GM18511 (cell line): ENCODE measurements around the gene TRIM33.
"Not testable (repeated sequence)": the region's sequence is repeated elsewhere in the genome, so short reads cannot be mapped to it uniquely, and the experiment has no call there.

ENCODE experiments used
- ATAC-seq: cut with Tn5 transposase; IDR thresholded peaks from one replicate; pipeline ENCODE4 v1.9.1; 2021; ENCODE audit warnings: mild to moderate bottlenecking, moderate library complexity; ENCODE audit not compliant: unreplicated experiment

TRIM33 gene

GRCh38 chr1:114423455-114423854 lies 87.5 kb downstream of the TRIM33 start:
- no peak for ATAC-seq

- ATAC-seq, result not testable (repeated sequence)
These were observed 92.1 kb downstream of the TRIM33 start for GRCh38 chr1:114418948-114419347.

DNA sequence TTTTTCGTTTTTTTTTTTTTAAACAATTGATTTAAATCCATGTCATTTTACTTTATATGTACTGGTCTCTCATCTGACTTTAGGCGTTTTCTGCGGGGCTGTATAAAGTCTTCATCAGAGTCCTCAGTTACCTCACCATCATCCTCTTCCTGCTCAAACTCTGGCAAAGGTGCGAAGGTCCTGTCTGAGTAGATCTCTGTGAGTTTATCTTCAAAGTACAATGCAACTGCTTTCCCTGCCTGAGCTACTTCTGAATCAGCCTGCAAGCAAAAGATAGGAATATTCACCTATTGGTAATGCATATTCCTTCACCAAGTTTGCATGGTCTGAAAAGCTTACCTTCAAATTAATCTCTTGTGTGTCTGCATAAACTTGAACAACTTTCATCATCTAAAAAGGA lies 113.4 kb downstream of the TRIM33 start:
- no peak for ATAC-seq

- ATAC-seq, result no peak
These were observed 115.1 kb downstream of the TRIM33 start for GRCh38 chr1:114395863-114396262.

DNA sequence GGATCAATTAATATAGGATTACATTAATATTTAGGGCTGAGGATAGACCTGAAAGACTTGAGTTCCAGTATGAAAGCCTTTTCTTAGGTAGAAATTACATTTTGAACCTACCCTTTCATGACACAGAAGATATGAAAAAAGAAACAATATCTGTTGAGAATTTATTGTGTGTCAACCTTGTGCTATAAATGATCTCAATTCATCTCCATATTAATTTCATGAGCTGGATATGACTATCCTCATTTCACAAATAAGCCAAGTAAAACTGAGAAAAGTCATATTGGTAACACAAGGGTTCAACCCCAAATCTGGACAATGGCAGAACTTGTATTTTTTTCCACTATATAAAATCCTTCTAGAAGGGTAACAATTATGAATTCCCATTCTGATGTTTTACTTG lies 120.0 kb downstream of the TRIM33 start:
- ATAC-seq, result no peak

DNA sequence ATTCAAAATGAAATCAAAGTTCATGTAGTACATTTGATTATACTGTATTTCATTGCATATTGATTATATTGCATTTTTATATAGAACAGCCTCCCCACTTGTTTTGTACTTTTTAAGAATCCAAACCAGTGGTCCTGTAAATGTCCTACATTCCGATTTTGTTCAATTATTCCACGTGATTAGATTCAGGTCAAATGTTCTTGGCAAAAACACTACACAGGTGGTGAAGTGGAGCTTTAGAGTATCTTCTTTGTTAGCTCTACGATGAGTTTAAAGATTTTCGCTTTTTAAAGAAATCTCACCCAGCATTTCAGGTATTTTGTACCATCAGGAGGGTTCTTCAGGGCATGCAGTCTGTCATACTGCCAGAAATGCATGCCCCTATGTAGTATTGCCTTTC lies 120.6 kb downstream of the TRIM33 start:
- ATAC-seq, result no peak

DNA sequence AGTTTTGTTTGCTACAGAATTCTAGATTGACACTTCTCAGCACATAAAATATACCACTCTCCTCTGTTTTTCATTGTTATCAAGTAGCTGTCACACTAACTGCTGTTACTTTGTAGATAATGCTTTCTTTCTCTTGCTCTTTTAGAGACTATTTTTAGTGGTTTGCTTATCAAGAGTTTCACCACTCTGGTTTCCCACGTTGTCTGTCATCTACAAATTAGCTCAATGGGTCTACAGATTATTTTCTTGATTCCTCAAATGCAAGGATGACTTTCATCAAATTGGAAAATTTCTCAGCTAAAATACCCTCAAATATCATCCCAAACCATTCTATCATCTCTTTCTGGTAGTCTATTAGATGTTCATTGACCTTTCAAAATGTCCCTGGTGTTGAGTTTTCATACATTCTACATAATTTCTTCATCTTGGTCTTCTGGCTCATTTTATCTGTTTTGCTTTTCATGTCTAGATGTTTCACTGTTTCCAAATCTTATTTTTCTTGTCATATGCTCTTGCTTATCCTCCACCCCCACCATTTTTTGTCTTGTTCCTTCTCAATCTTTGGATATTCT lies 122.5 kb downstream of the TRIM33 start:
- no peak for ATAC-seq

- ATAC-seq, result not testable (repeated sequence)
These were observed 123.4 kb downstream of the TRIM33 start for GRCh38 chr1:114387585-114387984.

GRCh38 chr1:114387010-114387360 lies 124.0 kb downstream of the TRIM33 start:
- ATAC-seq, result no peak

GRCh38 chr1:114386129-114387009 lies 124.6 kb downstream of the TRIM33 start:
- ATAC-seq, result no peak

- no peak for ATAC-seq
These were observed 126.1 kb downstream of the TRIM33 start for GRCh38 chr1:114384922-114385321.

DNA sequence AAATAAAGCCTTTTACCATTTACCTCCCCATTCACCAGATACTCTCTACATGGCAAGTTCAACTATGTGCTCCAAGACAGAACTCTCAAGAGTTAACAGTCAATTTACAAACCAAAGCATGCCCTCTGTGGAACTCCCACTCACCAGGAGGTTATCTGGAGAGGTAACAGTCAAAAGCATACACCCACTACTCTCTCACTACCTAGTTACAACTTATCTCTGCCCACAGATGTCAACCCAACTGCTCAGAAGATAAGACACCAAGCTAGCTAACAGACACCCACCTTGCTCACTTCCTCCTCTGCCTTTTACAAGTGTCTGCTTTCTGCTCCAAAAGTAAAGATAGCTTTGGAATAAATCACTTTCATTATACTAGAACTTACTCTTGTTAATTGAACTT lies 131.0 kb downstream of the TRIM33 start:
- no peak for ATAC-seq

DNA sequence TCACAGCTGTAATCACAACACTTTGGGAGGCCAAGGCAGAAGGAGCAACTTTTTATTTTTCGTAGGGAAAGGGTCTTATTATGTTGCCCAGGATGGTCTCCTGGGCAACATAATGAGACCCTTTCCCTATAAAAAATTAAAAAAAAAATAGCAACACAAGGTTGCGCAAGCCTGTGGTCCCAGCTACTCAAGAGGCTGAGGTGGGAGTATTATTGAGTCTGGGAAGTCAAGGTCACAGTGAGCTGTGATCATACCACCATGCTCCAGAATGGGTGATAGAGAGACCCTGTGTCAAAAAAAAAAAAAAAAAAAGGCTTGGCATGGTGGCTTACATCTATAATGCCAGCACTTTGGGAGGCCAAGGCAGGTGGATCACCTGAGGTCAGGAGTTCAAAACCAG lies 131.6 kb downstream of the TRIM33 start:
- ATAC-seq, result no peak

DNA sequence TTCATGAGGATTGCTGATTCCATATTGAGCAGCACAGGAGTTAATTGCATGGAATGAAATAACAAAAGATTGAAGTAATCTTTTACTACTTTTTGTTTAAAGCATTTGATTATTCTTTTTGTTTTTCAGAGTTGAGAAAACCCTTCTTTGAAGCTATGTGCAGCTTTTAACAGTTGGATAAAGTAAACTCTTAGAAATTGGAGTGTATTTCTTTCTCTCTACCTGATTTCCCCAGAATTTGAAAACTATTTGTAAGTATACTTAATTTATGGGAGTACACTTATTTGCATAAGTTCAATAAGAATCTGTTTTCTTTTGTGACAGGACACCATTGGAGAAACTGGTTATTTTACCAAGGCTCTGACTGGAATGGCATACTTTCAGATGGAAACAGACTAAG lies 133.6 kb downstream of the TRIM33 start:
- ATAC-seq, result no peak

- ATAC-seq, result no peak
These were observed 141.1 kb downstream of the TRIM33 start for GRCh38 chr1:114369930-114370329.

- ATAC-seq, result not testable (repeated sequence)
These were observed 141.6 kb downstream of the TRIM33 start for GRCh38 chr1:114369266-114369919.

DNA sequence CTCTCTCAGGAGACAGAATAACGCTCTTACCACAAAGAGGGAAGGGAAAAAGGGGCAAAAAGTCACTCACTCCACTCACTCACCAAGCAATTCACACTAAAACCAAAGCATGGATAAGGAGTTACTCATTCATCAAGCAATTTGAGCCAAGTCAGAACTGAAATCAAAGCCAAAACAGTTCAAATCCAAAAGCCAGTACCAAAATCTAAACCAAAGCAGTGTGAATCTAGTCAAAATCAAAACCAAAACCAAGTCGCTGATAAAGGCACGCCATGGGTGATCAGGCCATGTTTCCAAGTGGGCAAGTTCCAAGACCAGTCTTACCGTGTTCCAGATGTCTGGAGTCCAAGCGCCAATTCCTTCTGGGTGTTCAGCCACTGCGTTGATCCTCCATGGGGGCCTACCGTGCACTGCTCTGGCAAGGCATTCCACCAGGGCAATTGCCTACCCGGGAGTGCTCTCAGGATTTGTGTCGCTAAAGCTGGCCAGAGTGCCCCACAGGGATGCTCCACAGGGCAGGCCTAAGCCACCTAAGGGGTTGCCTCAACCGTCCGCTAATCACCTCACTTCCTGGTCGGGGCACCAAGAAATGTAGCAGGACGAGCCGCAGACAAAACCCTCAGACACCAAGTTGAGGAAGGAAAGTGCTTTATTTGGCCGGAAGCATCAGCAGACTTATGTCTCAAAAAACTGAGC lies 142.3 kb downstream of the TRIM33 start:
- no peak for ATAC-seq

DNA sequence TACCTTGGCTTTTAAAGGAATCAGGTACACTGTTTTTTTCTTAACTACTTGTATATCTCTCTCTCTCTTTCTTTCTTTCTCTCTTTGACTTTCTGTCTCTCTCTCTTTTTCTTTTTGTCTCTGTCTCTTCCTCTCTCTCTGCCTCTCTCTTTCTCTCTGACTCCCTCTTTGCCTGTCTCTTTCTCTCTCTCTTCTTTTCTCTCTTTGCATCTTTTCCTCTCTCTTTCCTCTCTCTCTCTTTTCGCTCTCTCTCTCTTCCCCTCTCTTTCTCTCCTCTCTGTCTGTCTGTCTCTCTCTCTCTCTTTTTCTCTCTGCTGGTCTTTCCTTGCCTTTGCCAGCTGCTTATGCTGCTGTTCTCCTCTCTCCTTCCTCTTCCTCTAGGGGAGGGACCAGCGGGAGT lies 143.2 kb downstream of the TRIM33 start:
- ATAC-seq, result no peak

DNA sequence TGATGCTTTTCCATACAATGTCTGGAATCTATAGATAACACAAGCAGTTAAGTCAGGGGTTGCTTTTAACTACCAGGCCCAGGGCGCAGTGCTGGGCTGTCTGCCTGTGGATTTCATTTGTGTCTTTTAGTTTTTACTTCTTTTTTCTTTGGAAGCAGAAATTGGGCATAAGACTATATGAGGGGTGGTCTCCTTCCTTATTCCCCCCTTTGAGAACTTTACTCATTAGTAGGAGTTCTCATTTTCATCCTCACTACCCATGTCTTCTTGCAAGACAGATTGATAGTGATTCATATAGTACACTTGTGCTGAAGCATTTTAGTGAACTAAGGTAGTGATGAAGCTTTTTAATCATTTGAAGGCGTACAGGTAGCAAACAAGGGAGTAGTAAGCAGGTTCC lies 147.8 kb downstream of the TRIM33 start:
- not testable (repeated sequence) for ATAC-seq

- no peak for ATAC-seq
These were observed 151.2 kb downstream of the TRIM33 start for GRCh38 chr1:114359791-114360190.

- no peak for ATAC-seq
These were observed 155.8 kb downstream of the TRIM33 start for GRCh38 chr1:114355240-114355639.
